ENCODE measurements around the gene ARFGEF3.

The ARFGEF3 gene

DNA sequence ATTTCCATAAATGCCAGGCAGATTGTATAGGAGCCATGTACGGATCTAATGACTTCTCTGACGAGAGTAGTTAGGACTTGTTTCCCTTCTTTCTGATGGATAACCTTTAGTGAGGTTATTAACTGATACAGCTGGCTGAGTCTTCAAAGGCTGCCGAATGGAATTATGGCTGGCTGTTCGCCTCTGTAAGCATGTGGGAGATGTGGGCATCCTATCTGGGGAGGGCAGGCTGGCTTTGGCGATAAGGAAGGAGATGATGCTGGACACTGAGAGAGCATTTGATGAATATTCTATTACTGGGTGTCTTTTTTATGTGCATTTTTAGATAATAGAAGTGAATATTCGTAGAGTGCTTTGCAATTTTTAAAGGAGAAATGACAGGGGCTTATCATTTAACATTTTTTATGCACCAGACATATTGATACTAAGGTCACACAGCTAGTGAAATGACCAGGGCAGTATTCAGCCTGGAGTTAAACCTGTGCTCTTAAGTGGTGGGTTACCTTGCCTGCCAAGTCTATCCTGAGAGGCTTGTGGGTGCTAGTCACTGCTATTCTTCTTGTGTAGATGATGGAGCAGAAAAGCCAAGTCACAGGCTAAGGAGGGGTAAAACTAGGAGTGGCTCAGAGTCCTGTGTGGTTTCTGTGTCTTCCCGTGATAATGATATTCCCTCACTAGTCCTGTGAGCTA, 53.5 kb downstream of the ARFGEF3 start:
- no peak for DNase-seq
- no peak for ATAC-seq

DNA sequence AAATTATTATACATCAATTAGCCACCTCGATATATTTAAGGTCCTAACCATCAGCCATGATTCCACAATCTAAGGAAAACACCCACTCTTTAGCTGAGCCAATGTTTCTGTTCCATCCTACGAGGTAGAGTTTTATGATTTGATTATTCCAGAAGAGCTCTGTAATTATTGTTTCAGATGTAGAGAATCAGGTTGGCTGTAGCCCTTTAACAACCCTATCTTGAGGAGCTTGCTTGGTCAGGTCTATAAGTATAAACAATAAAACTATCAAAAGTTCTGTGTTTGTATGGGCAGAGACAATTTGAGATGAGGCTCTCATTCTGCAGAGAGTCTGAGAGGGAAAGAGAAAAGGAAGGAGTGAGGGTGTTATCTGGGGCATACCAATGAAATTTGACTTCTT, 56.7 kb downstream of the ARFGEF3 start, which contains the start of gene PBOV1:
Gene PBOV1, minus strand, starts transcription at position 43 of the 400 bp plus-strand sequence. CDS start 96 bp downstream, outside the sequence.
- no peak for DNase-seq

DNA sequence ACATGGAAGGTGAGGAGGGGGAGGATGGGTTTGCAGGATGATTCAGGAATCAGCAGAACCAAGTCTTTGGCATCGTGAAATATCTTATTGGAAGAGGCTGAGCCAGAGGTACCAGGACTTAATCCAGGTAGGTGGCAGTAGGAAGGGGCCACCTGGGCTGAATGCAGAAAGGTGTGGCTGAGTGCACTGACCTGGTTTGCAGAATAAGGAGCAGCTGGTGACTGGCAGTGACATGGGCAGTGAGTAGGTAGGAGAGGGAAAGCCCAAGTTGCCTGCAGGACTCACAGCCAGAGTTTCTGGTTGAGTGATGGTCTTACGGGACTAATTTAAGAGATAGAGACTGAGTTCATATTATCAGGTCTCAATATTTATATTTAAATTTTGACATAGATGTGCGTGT, 57.7 kb downstream of the ARFGEF3 start:
- no peak for ATAC-seq
- DNase-seq = no peak

More for the DNA sequence above, 56.7 kb downstream of the ARFGEF3 start, which contains the start of gene PBOV1:
- ATAC-seq = no peak

DNA sequence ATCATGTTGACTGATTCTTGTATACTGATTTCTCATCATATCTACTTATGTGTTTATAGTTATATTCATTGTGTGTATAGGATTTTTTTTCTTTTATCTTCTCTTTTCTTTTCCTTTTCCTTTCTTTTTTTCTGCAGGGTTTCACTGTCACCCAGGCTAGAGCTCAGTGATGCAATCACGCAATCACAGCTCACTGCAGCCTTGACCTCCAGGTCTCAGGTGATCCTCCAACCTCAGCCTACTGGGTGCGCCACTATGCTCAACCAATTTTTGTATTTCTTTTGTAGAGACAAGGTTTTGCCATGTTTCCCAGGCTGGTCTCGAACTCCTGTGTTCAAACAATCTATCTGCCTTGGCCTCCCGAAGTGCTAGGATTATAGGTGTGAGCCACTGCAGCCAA, 58.2 kb downstream of the ARFGEF3 start:
- DNase-seq = no peak
- ATAC-seq = no peak

DNA sequence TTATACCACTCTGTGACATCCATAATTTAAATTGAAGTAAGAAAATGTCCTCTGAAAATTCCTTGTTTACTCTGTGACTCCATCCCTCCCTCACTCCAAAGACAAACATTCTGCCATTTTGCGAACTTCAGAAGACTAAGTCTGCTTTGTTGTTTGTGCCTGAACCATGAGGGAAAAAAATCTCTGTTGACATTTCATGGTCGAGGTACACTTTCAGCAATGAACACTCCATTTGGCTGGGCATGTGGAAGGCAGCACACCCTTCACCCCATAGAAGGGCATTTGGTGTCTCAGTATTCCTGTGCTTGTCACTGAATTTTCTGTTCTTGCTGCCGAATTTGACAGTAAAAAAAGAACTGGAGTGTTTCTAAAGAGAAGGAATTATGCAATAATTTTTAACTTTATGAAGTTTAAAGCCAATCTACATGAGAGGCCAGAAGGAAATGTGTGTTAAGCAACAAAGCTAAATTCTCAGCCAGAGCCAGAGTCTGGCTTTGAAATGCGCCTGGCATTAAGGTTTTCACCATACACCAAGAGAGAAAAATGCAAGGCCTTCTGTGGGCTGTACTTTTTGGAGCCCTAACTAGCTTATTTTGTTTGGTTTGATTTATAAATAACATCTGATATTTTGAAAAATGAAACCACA, 61.3 kb downstream of the ARFGEF3 start:
- ATAC-seq (no peak), DNase-seq (no peak)

DNA sequence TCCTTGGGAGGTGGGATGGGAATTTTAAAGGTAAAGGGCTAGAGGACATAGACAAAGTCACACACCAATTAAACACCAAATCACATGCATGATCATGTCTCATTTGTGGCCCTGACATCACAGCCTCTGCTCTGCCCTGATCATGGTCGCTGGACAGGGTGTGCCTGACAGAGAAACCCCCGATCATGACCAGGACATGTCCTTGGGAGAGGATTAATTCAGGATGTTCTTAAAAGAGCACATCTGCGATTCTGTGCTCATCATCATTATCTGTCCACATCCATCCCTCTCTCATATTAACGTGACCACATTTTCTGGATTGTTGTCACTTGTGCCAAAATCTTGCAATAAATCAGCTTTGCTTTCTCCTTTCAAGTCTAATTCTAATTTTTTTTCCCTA, 64.2 kb downstream of the ARFGEF3 start:
- no peak for ATAC-seq
- DNase-seq = no peak

DNA sequence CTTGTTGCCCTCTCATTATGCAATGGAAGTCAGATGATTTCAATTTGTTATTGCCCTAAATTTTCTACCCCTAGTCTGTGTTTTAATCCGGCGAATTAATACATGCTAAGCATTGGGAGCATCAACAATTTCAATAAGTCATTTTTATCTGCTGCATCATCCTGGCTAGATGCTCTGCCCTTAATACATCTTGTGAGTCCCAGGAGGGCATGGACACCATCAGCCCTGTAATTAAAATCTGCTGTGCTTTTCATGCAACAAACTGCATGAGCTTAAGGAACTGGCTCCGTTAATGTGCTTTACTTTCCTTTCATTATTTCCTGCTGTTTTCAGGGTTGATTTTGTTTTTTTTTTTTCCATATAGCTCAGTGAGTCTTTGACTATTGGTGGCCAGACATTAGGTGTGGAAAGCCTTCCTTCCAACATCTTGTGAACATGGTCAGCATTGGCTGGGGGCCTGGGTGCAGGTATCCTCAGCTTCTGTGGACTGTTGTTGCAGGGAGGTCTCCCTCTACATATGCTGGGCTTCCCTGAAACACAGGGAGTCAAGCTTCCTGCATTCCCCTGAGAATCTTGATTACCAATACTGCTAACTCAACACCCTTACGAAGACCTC, 65.1 kb downstream of the ARFGEF3 start:
- DNase-seq = no peak
- ATAC-seq = no peak

DNA sequence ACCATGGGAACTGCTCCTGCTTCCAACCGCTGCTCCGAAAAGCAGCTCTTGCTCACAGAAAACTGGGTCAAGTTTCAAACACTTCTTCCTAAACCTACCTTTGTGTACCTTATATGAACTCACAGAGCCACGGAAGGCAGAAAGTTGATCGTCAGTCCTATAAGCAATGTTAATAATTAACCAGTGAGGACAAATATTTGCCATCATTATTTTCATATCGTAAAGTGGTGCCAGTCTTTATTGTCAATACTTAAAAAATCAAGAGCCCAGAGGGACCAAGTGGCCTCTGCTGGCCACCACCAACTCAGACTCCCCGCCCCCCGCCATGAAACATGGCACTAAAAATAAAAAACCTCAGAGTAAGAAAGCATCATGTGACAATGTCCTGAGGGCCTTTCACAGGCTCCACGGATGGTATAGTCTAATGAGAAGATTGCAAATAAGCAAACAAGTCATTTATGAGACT, 65.6 kb downstream of the ARFGEF3 start:
- ATAC-seq (no peak), DNase-seq (no peak)

DNA sequence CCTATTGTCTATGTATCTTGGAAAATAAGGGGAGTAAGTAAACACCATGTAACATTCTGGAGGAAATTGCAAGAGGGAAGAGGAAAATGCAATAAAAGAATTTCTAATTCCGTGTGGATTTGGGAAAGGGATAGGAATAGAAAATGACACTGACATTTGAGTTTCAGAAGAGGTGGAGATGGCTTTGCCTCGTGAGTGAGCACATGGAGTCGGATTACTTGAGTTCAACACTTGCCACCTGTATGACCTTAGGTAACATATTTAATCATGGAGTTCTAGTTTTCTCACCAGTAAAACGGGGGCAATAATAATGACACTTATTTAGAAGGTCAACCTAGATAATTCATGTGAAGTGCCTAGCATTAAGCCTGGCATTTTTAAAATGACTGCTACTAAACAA, 67.3 kb downstream of the ARFGEF3 start:
- DNase-seq = no peak
- no peak for ATAC-seq

DNA sequence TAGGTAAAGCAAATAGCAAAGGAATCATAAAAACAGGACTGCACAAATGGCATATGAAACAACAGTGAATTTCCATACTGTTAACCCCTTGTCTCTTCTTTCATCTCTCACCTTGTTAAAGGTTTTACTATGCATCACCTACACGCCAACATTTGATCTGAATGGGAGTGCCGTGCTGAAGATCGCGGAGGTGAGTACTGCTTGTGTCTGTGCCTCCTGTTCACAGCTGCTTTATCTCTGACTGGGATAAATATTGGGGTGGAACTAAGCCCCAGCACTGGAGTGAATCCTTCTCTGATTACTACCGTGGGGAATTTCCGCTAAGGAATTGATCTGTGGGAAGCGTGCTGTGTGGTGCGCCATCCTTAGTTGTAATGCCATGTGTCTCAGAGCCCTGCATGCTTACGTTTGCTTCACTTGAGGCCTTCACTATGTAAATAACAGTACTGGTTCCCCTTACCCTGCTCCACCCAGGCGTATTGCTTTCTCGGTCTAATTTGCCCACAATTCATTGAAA, 68.0 kb downstream of the ARFGEF3 start:
- ATAC-seq (no peak), DNase-seq (no peak)

DNA sequence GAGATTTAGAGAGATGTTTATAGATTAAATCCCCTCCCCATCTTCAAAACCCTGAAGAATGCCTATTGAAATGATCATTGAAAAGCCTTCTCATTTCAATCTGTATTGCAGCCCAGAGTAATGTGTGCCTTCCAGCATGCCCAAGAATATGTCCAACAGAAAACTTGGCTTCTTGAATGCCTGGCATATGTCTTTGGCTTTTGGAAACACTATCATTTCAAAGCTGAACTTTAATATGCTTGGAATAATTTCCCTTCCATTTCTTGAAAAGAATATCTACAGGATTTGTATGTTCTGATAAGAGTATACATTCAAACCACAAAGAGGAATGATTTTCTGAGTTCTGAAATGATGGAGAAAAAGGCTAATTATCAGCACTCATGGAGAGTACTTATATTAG, 68.5 kb downstream of the ARFGEF3 start:
- DNase-seq (no peak), ATAC-seq (no peak)

DNA sequence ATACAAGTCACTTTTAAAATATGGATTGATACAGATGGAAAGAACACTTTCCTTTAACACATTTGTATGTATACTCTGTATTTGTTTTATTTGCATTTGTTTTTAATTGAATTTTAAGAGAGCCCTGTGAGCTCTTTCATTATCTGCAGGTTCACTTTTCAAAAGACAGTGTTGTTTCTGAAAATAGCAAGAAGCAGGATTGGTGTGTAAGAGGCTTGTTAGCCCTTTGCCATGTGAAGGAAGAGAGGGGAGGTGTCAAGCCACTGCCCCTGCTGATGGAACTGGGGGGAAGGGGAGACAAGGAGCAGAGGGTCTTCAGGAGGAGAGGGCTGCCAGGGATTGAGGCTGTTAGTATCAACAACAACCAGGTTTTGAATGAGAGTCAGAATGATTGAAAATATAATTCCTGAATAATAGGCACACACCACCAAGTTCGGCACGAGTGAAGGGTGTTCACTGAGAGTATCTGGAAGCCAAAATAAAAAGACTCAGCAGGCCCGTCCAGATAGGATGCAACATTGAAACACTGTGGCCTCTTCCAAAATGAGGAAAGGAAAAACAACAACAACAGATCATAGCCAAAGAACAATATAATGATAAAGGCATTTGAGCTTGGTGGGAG, 69.1 kb downstream of the ARFGEF3 start:
- DNase-seq (no peak), ATAC-seq (no peak)

DNA sequence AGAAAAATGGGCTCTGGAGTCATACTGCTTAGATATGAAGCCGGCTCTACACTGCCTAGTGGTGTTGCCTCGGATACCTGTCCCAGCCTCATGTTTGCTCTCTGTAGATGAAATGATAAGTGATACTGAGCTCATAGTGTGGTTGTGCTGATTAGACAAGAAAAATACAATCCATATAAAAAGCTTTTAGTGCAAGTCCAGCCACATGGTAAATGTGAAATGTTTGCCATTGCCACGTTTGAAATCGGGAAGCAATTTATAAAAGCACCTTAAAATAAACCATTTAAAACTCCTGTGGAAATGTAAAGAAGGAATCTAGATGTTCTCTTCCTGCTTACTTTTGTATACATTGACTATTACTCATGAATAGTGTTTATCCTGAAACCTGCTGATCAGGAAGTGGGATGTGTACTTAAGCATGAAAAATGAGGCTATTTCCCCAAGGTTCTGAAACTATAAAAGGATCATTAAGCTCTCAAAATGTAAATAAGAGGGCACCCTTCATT, 69.7 kb downstream of the ARFGEF3 start:
- DNase-seq = no peak
- ATAC-seq = no peak

DNA sequence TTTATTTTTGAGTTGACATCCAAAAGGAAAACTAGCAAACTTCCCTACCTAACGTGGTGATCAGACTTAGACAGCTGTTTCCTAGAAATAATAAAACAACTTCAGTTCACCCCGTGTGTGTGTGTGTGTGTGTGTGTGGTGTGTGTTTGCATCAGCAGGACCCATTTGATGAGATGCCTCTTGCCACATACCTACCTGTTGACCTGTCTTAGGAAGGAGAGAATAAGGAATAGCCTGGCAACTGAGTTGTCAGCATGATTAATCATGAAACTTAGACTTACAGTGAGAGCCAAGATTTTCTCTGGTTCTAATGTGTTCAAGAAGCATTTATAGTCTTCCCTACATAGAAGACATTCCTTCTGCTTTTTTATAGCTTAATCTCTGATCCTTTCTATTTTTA, 72.6 kb downstream of the ARFGEF3 start:
- no peak for DNase-seq

DNA sequence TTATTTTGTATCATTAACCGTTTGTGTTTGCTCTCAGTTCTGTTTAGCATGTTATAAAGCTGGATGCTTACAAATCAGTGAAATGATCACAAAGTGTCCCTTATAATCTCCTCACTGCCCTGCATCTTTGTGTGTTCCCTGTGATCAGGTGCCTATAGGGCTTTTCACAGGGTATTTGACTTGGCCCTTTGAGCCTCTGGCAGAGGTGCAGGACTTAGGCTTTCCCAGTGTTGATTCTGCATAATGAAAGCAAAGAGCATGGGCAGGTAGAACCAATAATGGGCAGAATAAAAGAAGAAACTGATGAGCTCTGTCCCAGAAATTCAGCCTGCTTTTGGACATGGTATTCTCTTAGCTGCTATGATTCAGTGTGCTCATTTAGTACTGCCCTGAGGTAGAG, 73.5 kb downstream of the ARFGEF3 start:
- ATAC-seq (no peak), DNase-seq (no peak)

More for the DNA sequence above, 72.6 kb downstream of the ARFGEF3 start:
- ATAC-seq = no peak

DNA sequence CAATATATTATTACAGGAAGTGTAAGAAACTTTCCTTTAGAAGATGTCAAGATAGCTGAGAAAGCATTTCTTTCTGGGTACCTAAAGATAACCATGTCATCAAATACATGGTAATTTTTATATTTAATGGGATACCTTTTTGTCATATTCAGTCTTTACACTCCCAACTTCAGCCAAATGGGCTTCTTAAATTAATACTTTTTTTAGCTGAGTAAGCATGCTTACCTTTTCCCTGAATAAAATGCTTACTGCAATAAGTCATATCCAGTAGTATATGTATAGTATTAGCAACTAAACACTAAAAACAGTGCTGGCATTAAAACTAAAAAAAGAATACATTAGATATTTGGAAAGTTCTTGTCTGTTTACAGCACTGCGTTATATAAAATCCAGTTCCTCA, 74.0 kb downstream of the ARFGEF3 start:
- ATAC-seq = no peak

DNA sequence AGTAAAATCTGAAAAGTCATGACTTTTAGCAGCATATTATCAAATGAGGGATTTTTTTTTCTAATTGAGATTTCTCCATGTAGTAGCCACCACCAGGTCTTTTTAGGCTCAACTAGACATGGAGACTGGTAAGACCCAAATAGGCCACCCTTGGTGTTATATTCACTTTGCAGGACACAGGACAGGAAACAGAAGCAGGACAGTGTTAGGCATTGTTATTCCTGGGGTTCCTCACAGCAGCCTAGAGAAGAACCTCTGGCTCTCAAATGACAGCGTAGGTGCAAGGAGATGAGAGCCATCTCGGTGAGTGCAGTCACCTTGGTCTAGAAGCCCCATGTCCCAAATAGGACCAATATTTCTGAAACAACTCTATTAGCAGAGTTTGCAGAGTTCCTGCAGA, 75.7 kb downstream of the ARFGEF3 start:
- ATAC-seq = no peak
- DNase-seq = no peak

More for the DNA sequence above, 74.0 kb downstream of the ARFGEF3 start:
- DNase-seq = no peak

DNA sequence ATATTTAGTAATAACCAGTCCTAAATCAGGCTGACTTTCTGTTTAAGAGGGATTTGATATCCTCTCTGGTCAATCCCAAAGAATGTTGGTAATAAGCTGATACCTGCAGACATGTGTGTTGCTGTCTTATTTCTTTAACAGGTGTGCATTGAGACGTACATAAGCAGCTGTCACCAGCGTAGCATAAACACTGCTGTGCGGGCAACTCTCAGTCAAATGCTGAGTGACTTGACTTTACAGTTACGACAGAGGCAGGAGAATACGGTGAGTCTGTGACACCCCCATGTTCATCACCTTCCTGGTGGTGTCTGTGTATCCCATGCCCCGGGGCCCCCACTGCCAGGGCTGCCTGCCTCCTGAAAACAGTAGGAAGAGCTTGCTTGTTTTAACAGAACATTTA, 76.6 kb downstream of the ARFGEF3 start:
- DNase-seq (no peak), ATAC-seq (no peak)

DNA sequence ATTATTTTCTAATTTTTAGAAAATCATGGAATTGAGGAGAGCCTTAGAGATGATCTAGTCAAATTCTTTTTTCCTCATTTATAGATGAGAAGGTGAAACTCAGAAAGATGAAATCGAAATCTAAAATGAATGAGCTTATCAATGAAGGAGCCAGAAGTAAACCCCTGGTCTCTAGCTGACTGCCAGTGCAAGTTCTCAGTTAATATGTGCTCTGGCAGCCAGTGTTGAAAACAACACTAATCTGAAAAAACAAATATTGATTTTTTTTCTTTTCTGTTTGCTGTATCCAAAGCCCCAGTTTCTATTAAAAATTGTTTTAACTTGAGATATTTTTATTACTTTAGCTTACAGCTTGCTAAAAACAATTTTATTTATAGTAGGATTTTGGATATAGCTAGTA, 78.0 kb downstream of the ARFGEF3 start:
- no peak for DNase-seq

DNA sequence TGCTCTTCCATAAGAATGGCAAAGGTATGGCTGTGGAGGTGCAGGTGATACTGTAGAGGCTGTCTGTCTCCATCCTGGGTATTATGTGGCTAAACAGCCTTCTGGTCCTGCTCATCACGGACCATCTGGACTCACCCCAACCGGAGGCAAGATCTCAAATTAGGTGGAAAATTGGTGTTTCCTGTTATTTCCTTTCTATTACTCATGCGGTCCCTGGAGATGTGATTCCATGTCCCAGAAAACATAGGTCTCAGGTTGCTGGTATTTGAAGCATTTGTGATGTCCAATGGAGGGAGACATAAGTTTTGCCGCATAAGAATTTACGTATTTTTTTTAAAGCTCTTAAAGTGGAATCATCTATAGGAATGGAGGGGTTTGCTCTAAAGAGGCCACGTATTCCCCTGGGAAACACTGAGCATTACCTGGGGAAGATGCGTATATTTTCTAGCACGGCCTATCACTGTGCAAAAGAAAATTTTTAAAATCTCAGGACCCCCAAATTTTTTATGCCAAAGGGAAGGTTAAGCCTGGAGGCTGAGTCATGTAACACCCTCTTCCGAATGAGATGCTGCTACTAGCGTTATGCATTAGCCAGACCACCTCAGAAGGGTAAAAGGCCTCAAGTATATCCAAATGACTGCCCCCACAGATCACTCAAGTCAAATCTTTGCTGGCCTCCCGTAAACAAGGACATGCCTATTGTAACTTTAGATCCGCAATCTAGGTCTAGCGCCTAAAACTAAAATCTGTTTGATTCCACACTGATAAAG, 78.9 kb downstream of the ARFGEF3 start:
- ATAC-seq = no peak

More for the DNA sequence above, 78.0 kb downstream of the ARFGEF3 start:
- no peak for ATAC-seq

DNA sequence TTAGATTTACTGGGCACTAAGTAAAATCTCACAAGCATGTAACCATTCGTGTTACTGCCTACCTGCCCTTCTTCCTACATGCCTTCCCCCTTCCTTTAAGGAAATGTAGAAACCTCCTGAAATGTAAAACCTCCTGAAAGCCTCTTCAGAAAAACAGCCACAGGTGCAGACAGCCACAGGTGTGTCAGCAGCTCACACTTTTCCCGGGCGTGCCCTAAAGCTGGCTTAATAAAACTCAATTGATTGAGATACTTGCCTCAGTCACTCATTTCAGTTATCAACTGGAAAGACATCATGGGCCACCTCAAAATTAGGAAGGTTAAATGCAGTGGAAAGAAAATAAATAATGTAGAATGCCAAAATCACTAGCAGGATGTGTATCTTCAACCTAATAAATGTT, 79.6 kb downstream of the ARFGEF3 start:
- DNase-seq (no peak), ATAC-seq (no peak)

More for the DNA sequence above, 78.9 kb downstream of the ARFGEF3 start:
- DNase-seq = no peak

DNA sequence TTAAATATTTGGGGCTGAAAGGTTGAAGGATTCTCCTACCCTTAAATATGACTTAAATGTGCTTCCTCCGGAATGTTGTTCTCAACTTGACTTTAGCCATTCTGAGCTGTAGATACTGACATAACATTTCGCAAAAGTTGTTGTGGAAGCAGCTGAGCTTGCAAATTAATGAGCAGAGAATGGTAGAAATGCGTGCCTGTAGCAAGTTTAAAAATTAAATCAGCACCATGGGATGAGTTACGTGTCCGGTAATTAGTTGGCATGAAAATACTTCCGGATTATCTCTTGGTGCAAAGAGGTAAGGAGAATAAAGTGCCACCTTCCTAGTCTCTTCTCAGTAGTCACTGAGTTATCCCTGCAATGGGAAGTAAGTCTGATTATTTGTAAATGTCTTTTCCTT, 80.2 kb downstream of the ARFGEF3 start:
- no peak for ATAC-seq
- DNase-seq = no peak
